IPS DF 19.7 (cell line): ENCODE measurements around the gene KCTD14.
"Not testable (repeated sequence)": the region's sequence is repeated elsewhere in the genome, so short reads cannot be mapped to it uniquely, and the experiment has no call there.

Source experiments
- DNase-seq: peaks from one replicate; pipeline ENCODE4 v3.0.0-alpha.2; 2013; ENCODE audit warnings: low read depth, low spot score

The KCTD14 gene

DNA sequence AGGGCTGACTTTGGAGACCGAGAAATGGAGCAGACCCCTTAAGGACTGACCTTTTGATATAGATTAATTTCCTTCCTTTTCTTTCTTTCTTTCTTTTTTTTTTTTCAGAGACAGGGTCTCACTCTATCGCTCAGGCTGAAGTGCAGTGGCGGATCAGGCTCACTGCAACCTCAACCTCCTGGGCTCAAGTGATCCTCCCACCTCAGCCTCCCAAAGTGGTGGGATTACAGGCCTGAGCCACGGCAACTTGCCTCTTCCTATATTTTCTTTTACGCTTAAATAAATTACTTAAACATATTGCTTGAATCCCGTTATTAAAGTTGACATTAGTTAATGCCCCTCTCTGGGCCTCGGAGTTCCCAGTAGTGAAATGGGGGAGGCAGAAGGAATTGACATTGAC lies 350 bp upstream of the KCTD14 start:
- no peak for DNase-seq

DNA sequence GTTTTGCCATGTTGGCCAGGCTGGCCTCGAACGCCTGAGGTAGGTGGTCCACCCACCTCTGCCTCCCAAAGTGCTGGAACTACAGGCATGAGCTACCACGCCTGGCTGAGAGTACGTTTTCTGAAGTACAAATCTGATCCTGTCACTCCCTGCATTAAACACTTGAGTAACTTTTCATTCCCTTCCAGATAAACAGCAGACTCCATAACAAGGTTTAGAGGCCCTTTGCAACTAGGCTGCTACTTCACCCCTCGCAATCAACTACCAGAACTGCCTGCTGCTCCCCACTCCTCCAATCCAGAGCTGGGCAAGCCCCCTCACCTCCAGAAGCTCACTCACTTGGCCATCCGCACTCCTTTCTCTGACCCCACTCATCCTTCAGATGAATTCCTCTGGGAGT lies 1.5 kb downstream of the KCTD14 start:
- no peak for DNase-seq

DNA sequence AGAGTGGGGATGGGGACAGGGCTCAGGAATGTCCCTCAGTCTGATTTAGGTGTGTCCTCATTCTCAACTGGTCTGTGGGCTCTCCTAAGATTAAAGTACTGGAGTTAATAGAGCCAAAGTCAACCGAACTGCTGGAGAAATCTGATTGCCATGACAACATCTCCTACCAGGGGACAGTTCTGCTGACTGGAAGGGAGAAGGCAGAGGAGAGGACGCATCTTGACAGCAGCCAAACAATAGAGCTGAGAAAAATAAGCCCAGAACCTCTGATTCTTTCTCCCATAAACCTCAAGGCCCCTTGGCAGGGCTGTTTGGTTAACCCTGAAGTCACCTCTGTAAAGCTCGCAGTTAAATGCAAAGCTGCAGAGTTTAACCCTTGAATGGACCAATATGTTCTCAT lies 2.8 kb downstream of the KCTD14 start:
- DNase-seq, result no peak

DNA sequence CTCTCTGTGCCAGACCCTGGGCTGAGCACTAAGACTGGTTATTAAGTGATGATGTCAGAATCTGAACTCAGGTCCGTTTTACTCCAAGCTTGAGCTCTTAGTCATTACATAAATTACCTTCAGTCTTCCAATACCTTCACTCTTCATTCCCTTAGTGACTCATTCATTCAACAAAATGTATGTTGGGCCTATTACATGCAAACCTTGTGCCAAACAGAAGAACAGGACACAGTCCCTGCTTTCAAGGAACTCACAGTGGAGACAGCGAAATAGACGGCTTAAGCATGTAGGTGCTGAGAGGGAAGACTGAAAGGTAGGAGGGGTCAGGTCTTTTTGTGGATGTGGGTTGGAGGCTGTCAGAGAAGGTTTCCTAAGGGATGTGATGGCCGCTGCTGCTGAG lies 3.3 kb downstream of the KCTD14 start:
- DNase-seq, result no peak

DNA sequence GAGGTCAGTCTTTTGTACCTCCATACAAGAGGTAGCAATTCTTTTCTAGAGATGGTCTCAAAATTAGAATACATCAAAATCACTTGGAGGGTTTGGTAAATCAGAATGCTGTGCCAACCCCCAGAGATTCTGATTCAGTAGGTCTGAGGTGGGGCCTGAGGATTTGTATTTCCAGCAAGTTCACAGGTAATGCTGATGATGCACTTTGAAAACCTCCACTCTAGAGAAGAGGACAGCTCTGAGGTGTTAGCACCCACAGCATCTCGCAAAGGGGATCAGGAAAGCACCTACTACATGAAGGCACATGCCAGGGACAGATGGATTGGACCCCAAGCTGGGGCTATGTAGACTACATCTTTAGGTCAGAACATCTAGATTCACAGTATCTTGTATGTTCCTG lies 7.2 kb downstream of the KCTD14 start:
- DNase-seq, result no peak

DNA sequence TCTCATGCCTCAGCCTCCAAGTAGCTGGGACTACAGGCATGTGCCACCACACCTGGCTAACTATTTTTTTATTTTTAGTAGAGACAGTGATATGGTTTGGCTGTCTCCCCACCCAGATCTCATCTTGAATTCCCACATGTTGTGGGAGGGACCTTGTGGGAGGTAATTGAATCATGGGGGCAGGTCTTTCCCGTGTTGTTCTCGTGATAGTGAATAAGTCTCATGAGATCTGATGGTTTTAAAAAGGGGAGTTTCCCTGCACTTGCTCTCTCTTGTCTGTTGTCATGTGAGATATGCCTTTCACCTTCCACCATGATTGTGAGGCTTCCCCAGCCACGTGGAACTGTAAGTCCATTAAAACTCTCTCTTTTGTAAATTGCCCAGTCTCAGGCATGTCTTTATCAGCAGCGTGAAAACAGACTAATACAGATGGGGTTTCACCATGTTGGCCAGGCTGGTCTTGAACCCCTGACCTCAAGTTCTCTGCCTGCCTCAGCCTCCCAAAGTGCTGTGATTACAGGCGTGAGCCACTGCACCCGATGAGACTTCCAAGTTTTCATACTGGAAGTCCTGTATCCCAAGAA lies 8.0 kb downstream of the KCTD14 start:
- not testable (repeated sequence) for DNase-seq

DNA sequence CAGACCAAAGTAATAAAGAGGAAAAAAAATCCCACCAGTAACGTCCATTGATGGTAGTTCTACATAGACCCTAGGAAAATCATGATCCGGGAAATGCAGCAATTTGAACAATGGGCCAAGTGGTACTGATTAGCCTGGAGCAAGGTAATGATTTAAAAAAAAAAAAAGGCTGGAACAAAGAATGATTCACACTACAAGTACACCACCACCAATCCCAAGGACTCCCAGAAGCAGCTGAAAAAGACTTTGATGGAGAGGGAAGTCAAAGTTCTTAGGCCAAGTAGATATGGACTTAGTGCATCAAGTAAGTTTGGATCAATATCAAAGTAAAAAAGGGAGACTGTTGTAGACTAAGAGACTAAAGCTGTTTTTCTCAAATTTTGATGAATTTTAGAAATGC lies 11.8 kb downstream of the KCTD14 start:
- no peak for DNase-seq

DNA sequence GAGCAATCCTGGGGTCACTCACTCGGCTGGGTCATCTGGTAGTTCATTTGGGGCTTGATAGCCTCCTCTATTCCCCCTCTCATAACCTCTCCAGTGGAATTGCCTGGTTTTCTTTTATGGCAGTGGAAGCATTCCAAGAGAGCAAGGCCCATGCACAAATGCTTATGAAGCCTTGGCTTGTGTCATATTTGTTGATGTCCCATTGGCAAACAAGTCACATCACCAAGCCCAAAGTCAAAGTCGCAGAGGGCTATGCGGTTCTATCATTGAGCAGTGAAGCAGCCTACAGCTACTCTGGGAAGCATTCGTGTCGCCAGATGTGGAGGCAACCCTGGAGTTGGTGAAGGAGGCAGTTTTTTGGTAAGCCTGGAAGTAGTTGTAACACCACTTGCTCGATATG lies 12.3 kb downstream of the KCTD14 start:
- DNase-seq, result no peak

DNA sequence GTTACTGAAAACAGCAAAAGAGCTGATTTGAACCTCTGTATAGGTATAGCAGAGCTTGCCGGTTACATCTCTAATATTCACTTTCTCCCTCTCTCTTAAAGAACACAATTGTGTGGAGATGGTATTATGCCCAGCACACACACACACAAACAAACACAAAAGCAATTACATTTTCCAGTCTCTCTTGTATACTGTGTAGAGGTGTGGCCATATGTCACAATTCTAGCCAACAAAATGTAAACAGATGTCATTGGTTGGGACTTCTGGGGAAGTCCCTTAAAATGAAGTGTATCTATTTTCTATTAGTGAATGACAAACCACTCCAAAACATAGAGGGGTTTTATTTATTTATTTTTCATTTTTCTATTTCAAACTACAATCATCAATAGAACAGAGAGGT lies 12.8 kb downstream of the KCTD14 start:
- DNase-seq, result no peak

DNA sequence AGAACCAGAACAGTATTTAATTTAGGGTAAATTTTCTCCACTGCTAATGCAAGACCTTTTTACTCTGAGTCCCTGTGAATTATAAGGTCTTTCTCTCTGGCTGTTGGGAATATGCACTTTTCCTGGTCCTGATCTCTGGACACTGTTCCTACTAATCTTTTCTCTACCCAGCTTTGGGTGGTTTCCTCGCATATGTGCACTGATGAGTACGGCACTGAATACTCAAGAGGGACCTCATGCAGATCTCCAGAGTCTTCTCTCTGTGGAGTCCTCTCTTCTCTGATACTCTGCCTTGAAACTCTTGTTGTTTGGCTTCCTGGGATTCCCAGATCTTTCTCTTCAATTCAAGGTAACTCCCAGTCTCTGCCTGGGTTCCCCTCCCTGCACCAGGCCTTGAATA lies 14.0 kb downstream of the KCTD14 start:
- DNase-seq, result no peak

DNA sequence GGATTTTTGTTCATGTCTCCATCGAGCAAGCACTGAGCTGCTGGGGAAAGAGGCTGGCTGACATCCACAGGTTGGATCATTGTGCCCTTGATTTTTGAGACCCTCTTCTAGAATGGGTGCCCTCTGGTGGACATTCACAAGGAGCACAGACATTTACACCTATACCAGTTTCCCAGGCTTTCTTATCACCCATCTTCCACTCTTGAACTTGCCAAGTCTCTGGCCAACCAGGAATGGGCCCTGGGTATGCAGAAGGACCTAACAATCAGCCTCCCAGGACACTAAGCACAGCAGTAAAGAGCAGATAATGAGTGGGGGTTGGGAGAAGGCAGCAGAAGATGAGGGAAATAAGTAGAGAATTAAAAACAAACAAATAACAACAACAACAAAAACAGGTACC lies 22.9 kb downstream of the KCTD14 start:
- DNase-seq, result no peak

DNA sequence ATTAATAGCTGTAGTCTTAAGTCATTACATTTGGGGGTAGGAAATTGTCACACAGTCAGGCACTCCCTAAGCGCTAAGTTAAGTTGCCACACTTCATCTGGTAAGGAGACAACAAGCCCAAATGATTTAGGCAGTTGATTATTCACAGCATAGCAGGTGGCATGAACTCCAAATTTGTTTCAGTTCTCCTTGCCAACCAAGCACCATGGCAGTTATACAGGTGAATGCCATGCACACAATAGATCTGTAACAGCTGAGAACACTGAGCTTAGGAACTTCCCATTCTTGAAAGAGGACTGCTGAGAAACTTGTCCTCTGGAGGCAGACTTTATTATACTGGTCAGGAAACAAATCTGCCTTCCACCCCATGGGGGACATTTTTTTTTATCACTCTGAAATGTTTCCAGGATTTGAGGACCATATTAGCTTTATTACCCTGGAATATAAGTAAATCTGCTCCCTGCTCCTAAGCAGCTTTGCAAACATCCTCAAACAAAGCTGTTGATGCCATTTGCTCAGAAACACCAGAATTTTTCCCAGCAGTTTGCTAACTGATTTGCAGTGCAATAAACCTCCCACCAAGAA lies 23.5 kb downstream of the KCTD14 start:
- DNase-seq, result no peak

DNA sequence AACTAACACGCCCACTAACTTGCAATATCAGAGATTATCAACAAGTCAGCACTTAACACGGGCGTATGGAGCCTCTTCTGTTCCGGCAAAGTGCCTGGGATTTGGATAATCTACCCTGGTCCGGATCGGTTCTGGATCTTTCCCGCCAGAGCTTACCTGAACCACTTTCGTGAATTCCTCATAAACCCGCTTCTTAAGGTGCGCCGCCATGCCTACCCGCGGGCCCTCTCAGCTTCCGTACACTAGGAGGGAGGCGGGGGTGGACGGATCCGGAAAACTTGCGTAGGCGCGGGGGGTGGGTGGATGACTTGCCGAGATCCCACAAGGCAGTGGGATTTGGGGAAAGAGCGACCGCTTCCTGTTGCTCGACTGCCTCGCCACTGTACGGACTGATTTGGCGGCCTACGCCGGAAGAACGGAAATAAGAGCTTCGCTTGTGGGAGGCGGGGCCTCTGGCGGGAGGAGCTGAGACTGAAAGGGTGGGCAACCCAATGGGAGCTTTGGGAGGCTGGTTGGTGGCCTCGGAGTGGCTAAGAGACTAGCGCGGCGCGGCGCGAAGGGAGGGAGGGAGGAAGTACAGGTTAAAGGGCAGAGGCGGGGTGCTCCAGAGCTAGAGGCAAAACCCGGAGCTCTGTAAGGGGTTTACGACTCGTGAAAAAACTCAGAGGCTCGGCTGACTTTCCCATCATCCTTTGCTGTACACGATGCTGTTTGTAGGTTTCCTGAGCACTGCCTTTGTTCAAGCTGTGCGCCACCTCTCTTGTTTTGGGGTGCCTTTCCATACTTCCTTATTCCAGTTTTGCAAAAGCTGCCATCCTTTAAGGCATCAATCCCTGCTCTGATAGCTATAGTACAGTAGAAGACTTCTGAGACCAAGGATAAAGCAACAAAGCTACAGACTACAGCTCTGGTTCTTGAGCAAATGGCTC lies 28.4 kb downstream of the KCTD14 start, which contains the start of gene INTS4:
INTS4 (minus strand) TSS at position 235 of the 929 bp plus-strand sequence; CDS start at position 210, 25 bp downstream.
- DNase-seq, result peak; percentile 99

DNA sequence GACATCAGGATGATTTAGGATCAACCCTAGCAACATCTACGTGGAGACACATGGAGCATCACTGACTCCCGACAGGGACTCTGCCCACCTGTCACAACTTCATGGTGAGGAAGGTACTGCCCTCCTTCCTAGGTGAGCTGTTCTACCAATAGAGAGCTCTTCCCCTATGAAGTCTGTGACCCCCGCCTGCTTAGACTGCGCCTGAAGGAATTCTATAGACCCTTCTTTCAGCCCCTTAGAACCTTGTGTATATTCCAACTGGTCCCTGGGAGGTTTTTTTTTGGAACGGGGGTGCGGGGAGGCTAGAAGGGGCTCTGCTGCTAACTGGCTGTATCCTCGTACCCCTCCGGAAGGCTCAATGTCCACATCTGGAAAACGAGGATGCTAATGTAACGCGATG lies 29.2 kb downstream of the KCTD14 start:
- DNase-seq, result no peak

DNA sequence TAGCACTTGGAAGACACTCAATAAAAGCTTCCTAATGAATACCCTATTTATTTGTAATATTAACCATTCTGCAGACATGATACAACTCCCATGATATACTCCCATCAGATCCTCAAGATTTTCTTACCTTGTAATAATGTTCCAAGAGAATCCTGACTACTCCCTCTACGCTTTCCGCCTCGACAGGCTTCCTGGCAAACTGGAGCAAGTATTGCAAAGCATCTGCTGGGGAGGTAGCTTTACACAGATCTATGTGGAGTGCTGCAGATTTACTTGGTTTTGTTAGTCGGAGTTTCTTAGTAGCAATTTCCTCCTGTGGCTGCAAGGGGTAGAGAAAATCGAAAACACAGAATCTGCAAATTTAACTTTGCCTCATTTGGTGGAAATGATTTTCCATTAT lies 32.1 kb downstream of the KCTD14 start:
- no peak for DNase-seq

DNA sequence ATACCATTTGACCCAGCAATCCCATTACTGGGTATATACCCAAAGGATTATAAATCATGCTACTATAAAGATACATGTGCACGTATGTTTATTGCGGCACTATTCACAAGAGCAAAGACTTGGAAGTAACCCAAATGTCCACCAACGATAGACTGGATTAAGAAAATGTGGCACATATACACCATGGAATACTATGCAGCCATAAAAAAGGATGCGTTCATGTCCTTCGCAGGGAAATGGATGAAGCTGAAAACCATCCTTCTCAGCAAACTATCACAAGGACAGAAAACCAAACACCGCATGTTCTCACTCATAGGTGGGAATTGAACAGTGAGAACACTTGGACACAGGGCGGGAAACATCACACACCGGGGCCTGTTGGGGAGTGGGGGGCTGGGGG lies 36.6 kb downstream of the KCTD14 start:
- not testable (repeated sequence) for DNase-seq

DNA sequence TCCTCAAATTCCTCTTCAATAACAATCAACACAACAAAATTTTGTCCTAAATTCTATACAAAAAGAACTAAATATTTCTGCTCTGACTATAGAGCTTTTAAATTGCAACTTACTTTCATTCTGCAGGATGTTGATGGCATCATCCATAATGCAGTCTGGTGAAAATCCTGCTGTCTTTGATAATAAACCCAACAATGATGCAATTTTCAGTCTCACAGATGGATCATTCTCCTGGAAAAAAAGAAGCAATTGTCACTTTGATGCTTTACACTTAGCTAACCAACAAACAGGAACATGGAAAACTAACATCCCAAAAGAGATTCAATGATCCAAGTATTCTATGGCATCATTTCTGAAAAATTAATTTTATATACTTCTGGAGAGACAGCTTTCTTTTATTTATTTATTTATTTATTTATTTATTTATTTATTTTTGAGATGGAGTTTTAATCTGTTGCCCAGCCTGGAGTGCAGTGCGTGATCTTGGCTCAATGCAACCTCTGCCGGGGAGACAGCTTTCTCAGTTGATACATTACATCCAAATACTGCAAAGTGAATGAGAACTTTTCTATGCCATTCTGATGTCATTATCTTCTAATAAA lies 41.6 kb downstream of the KCTD14 start:
- no peak for DNase-seq

DNA sequence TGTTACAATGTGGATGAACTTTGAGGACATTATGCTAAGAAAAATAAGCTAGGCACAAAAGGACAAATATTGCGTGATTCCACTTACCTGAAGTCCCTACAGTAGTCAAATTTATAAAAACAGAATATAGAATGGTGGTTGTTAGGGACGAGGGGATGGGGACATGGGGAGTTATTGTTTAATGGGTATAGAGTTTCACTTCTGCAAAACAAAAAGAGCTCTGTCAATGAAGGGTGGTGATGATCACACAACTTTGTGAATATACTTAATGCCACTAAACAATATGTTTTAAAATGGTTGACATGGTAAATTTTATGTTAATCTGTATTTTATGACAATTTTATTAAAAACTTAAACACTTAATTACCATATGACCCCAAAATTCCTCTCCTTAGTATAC lies 54.7 kb downstream of the KCTD14 start:
- no peak for DNase-seq

DNA sequence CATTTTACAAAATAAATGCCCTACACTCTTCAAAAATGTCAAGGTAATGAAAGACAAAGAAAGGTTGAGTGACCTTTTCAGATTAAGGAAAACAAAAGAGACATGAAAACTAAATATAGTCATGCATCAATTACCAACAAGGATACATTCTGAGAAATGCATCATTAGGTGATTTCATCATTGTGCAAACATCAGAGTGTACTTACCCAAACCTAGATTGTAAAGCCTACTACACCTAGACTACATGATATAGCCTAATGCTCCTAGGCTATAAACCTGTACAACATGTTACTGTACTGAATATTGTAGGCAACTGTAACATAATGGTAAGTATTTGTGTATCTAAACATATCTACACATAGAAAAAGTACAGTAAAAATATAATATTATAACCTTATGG lies 55.3 kb downstream of the KCTD14 start:
- DNase-seq, result no peak

DNA sequence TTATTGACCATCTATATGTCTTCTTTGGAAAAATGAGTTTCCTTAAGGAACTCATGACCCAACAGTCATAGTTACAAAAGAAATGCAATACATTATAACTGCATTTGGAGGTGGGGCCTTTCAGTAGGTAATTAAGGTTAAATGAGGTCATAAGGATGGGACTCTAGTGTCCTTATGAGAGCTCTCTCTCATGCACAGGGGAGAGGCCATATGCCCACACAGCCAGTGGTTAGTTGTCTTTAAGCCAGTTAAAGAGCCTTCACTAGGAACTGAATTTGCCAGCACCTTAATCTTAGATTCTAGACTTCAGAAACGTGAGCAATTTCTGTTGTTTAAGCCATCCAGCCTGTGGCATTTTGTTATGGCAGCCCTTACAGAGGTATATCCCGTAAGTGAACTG lies 56.0 kb downstream of the KCTD14 start:
- DNase-seq, result no peak

DNA sequence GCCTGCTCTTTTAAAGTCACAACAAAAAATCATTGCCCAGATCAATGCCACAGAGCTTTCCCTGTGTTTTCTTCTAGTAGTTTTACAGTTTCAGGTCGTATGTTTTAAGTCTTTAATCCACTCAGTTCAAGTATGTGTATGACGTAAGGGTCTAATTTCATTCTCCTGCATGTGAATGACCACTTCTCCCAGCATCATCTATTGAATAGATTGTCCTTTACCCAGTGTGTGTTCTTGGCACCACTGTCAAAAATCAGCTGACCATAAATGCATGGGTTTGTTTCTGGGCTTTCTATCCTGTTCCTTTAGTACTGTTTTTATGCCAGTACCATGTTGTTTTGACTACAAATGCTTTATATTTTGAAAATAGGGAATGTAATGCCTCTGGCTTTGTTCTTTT lies 56.7 kb downstream of the KCTD14 start:
- no peak for DNase-seq
